A549 (cell line): ENCODE data around the gene CLDN7.

ENCODE experiments used
- CTCF ChIP-seq: fragments of >200 bp; sonication (Bioruptor Twin); formaldehyde crosslinking; IDR thresholded peaks from 3 replicates; pipeline ENCODE4 v1.5.1; 2016
- ELK1 ChIP-seq: fragments of 150-350 bp; IDR thresholded peaks from 2 replicates; pipeline ENCODE4 v1.6.1; 2014; ENCODE audit warnings: low read depth, mild to moderate bottlenecking, low read length
- HDAC2 ChIP-seq: fragments of 200-600 bp; sonication (generic); IDR thresholded peaks from 2 replicates; pipeline ENCODE4 v1.6.1; 2016
- MAFK ChIP-seq: fragments of 450-650 bp; IDR thresholded peaks from 2 replicates; pipeline ENCODE4 v1.6.1; 2014; ENCODE audit not compliant: partially characterized antibody
- MAX ChIP-seq: IDR thresholded peaks from 2 replicates; pipeline ENCODE4 v1.6.1; 2012
- MAZ ChIP-seq: fragments of 150-350 bp; IDR thresholded peaks from 2 replicates; pipeline ENCODE4 v1.6.1; 2014; ENCODE audit warnings: antibody characterized with exemption, low read depth, low read length, borderline replicate concordance
- POLR2A ChIP-seq: IDR thresholded peaks from 2 replicates; pipeline ENCODE4 v1.6.1; 2012; ENCODE audit warnings: mild to moderate bottlenecking, low read length
- POLR2AphosphoS2 ChIP-seq: conservative IDR thresholded peaks from 2 replicates; pipeline ENCODE4 v1.6.1; 2012; ENCODE audit warnings: low read length, improper control_type of control experiment, inconsistent platforms
- SMC3 ChIP-seq: fragments of >200 bp; sonication (Bioruptor Twin); formaldehyde crosslinking; IDR thresholded peaks from 3 replicates; pipeline ENCODE4 v1.6.1; 2018; ENCODE audit warnings: inconsistent platforms
- USF2 ChIP-seq: fragments of 450-650 bp; IDR thresholded peaks from 2 replicates; pipeline ENCODE4 v1.6.1; 2014; ENCODE audit warnings: antibody characterized with exemption
- ZFP36 ChIP-seq: fragments of 450-650 bp; IDR thresholded peaks from 2 replicates; pipeline ENCODE4 v1.6.1; 2014; ENCODE audit warnings: borderline replicate concordance; ENCODE audit not compliant: partially characterized antibody

GRCh38 chr17:7246779-7247178, 15.5 kb downstream of the CLDN7 start:
- TF ChIP-seq MAZ (no peak), MAX (no peak), ZFP36 (no peak), MAFK (no peak), CTCF (no peak), USF2 (no peak), POLR2A (no peak), SMC3 (no peak), HDAC2 (no peak), POLR2AphosphoS2 (no peak), ELK1 (no peak)
